Trophoblast cell (in vitro differentiated cells and primary cell): ENCODE measurements around the gene RSPH6A.

Experiments
- DNase-seq, 2 donors: peaks; one replicate each; pipeline ENCODE4 v3.0.0-alpha.2; 2016
- H2AFZ ChIP-seq: 2 replicates; pipeline ENCODE4 v1.6.1; 2013; ENCODE audit warnings: low read length, moderate library complexity, mild to moderate bottlenecking; ENCODE audit not compliant: insufficient read depth, poor library complexity
- H2AK5ac ChIP-seq: 2 replicates; pipeline ENCODE4 v1.6.1; 2013; ENCODE audit warnings: mild to moderate bottlenecking, low read length
- H2BK120ac ChIP-seq: 2 replicates; pipeline ENCODE4 v1.6.1; 2013; ENCODE audit warnings: low read length, mild to moderate bottlenecking, moderate library complexity; ENCODE audit not compliant: insufficient read depth, poor library complexity
- H2BK12ac ChIP-seq: 2 replicates; pipeline ENCODE4 v1.6.1; 2013; ENCODE audit warnings: mild to moderate bottlenecking, low read length, moderate library complexity
- H2BK5ac ChIP-seq: 2 replicates; pipeline ENCODE4 v1.6.1; 2013; ENCODE audit warnings: low read length, low read depth, moderate library complexity, mild to moderate bottlenecking; ENCODE audit not compliant: poor library complexity
- H3K14ac ChIP-seq: 2 replicates; pipeline ENCODE4 v1.6.1; 2013; ENCODE audit warnings: mild to moderate bottlenecking, low read length
- H3K18ac ChIP-seq: 2 replicates; pipeline ENCODE4 v1.6.1; 2013; ENCODE audit warnings: mild to moderate bottlenecking, low read length
- H3K23ac ChIP-seq: 2 replicates; pipeline ENCODE4 v1.6.1; 2013; ENCODE audit warnings: low read length
- H3K27ac ChIP-seq: 2 replicates; pipeline ENCODE4 v1.5.1; 2013; ENCODE audit warnings: low read depth, mild to moderate bottlenecking, inconsistent platforms, low read length, moderate library complexity
- H3K27me3 ChIP-seq: 2 replicates; pipeline ENCODE4 v1.6.1; 2013; ENCODE audit warnings: inconsistent platforms, mild to moderate bottlenecking, low read length, moderate library complexity; ENCODE audit not compliant: insufficient read depth
- H3K36me3 ChIP-seq, 2 experiments: 1 replicate in 1 of 2; 2 replicates in 1 of 2; pipeline ENCODE4 v1.6.1; 2013; ENCODE audit warnings: low read length in 2 of 2, mild to moderate bottlenecking in 2 of 2, moderate library complexity in 1 of 2; ENCODE audit not compliant: insufficient read depth in 2 of 2, control insufficient read depth in 1 of 2
- H3K4ac ChIP-seq: 2 replicates; pipeline ENCODE4 v1.6.1; 2013; ENCODE audit warnings: low read depth, mild to moderate bottlenecking, low read length, moderate library complexity
- H3K4me1 ChIP-seq, 2 experiments: 1 replicate in 1 of 2; 2 replicates in 1 of 2; pipeline ENCODE4 v1.6.1; 2013; ENCODE audit warnings: low read length in 2 of 2, mild to moderate bottlenecking in 2 of 2, moderate library complexity in 1 of 2; ENCODE audit not compliant: insufficient read depth in 2 of 2, control insufficient read depth in 1 of 2
- H3K4me2 ChIP-seq: 2 replicates; pipeline ENCODE4 v1.6.1; 2013; ENCODE audit warnings: inconsistent platforms, mild to moderate bottlenecking, low read length, moderate library complexity
- H3K4me3 ChIP-seq: 2 replicates; pipeline ENCODE4 v1.5.1; 2013; ENCODE audit warnings: mild to moderate bottlenecking, low read depth, low read length, inconsistent platforms
- H3K79me1 ChIP-seq: one replicate; pipeline ENCODE4 v1.6.1; 2013; ENCODE audit warnings: low read length
- H3K79me2 ChIP-seq: 2 replicates; pipeline ENCODE4 v1.6.1; 2013; ENCODE audit warnings: low read length, mild to moderate bottlenecking; ENCODE audit not compliant: control insufficient read depth, insufficient read depth, poor library complexity
- H3K9ac ChIP-seq: 2 replicates; pipeline ENCODE4 v1.6.1; 2013; ENCODE audit warnings: mild to moderate bottlenecking, low read length
- H3K9me3 ChIP-seq: 2 replicates; pipeline ENCODE4 v1.6.1; 2013; ENCODE audit warnings: low read depth, mild to moderate bottlenecking, control low read depth, inconsistent platforms, low read length; ENCODE audit not compliant: insufficient read depth
- H4K12ac ChIP-seq: 2 replicates; pipeline ENCODE4 v1.6.1; 2013; ENCODE audit warnings: low read depth, mild to moderate bottlenecking, low read length, moderate library complexity
- H4K8ac ChIP-seq: 2 replicates; pipeline ENCODE4 v1.6.1; 2013; ENCODE audit warnings: low read depth, mild to moderate bottlenecking, low read length, moderate library complexity
- H4K91ac ChIP-seq: one replicate; pipeline ENCODE4 v1.6.1; 2013; ENCODE audit warnings: low read depth, mild to moderate bottlenecking, low read length, moderate library complexity
- WGBS: extraction: QIAGEN DNeasy Blood & Tissue Kit; methylation state at CpG from one replicate; pipeline ENCODE4 v1.1.7; 2013; ENCODE audit warnings: missing lambda C conversion rate; ENCODE audit not compliant: insufficient read length, insufficient coverage; ENCODE audit errors: extremely low coverage; 5-methylcytosine and 5-hydroxymethylcytosine counted together

RSPH6A gene

GRCh38 chr19:45768984-45769782 is 45.9 kb downstream of the RSPH6A start, which contains the start of gene SIX5:
TSS of gene SIX5 (minus strand) at chr19:45769252. CDS start at chr19:45768844, 408 bp downstream.
- Histone ChIP-seq H3K27me3 (no peaks in the 10 kb centered on the region), H4K91ac (peak within 1 kb of the TSS; percentile 91), H3K79me1 (peaks cover 27% of the 10 kb centered on the region), H2BK5ac (peak within 1 kb of the TSS; percentile 69), H3K23ac (no peak within 1 kb of the TSS), H3K4me1 (peaks cover 13 to 23% of the 10 kb centered on the region in 2 experiments), H4K12ac (peak within 1 kb of the TSS; percentile 71), H3K9me3 (no peaks in the 10 kb centered on the region), H4K8ac (peak within 1 kb of the TSS; percentile 86), H3K79me2 (peaks cover 13% of the 10 kb centered on the region), H3K4ac (peak within 1 kb of the TSS; percentile 44), H2AK5ac (peak within 1 kb of the TSS; percentile 67), H3K4me2 (peak within 1 kb of the TSS; percentile 99), H2BK120ac (peak within 1 kb of the TSS; percentile 59), H3K36me3 (peaks cover 14 to 16% of the 10 kb centered on the region in 2 experiments), H3K9ac (peak within 1 kb of the TSS; percentile 84), H3K18ac (peak within 1 kb of the TSS; percentile 77), H2AFZ (peak within 1 kb of the TSS; percentile 50), H2BK12ac (peak within 1 kb of the TSS; percentile 10), H3K4me3 (peak within 1 kb of the TSS; percentile 73), H3K27ac (peak within 1 kb of the TSS; percentile 91), H3K14ac (peak within 1 kb of the TSS; percentile 83)
- peak; percentile 99 for DNase-seq
- WGBS: no CpG with 5 or more reads among the region's 70 CpGs

GRCh38 chr19:45768655-45768983 is 46.5 kb downstream of the RSPH6A start:
- Histone ChIP-seq H4K91ac (peak overlapping the region; percentile 59), H3K36me3 (peaks cover 14 to 16% of the 10 kb centered on the region in 2 experiments), H4K12ac (peak overlapping the region; percentile 17), H3K27me3 (no peaks in the 10 kb centered on the region), H2BK12ac (no peak overlapping the region), H4K8ac (peak overlapping the region; percentile 21), H2AFZ (no peak overlapping the region), H3K9me3 (no peaks in the 10 kb centered on the region), H3K18ac (peak overlapping the region; percentile 5), H2AK5ac (no peak overlapping the region), H3K4me3 (peak overlapping the region; percentile 73), H3K23ac (no peak overlapping the region), H3K9ac (peak overlapping the region; percentile 73), H3K4ac (peak overlapping the region; percentile 3), H3K14ac (peak overlapping the region; percentile 37), H2BK120ac (peak overlapping the region; percentile 15), H3K27ac (peak overlapping the region; percentile 76), H3K4me2 (peak overlapping the region; percentile 99), H3K4me1 (peaks cover 13 to 23% of the 10 kb centered on the region in 2 experiments), H3K79me1 (peaks cover 27% of the 10 kb centered on the region), H2BK5ac (peak overlapping the region; percentile 18), H3K79me2 (peaks cover 13% of the 10 kb centered on the region)
- peak; percentile 28 to 58 for DNase-seq
- no CpG with 5 or more reads among the region's 33 CpGs for WGBS

GRCh38 chr19:45767881-45768654 is 47.0 kb downstream of the RSPH6A start:
- peak overlapping the region; percentile 78 for H3K14ac ChIP-seq
- no peaks in the 10 kb centered on the region for H3K9me3 ChIP-seq
- peak overlapping the region; percentile 73 for H3K4me3 ChIP-seq
- no peak overlapping the region for H3K23ac ChIP-seq
- peak overlapping the region; percentile 44 for H3K4ac ChIP-seq
- peaks cover 13% of the 10 kb centered on the region for H3K79me2 ChIP-seq
- H2BK12ac ChIP-seq: no peak overlapping the region
- peak overlapping the region; percentile 2 for H2AFZ ChIP-seq
- H4K8ac ChIP-seq: peak overlapping the region; percentile 21
- H3K4me1 ChIP-seq: peaks cover 13 to 23% of the 10 kb centered on the region in 2 experiments
- H3K79me1 ChIP-seq: peaks cover 27% of the 10 kb centered on the region
- no CpG with 5 or more reads among the region's 102 CpGs for WGBS
- peak overlapping the region; percentile 17 for H2BK5ac ChIP-seq
- H3K18ac ChIP-seq: peak overlapping the region; percentile 77
- H3K4me2 ChIP-seq: peak overlapping the region; percentile 99
- H3K36me3 ChIP-seq: peaks cover 13 to 14% of the 10 kb centered on the region in 2 experiments
- H2AK5ac ChIP-seq: peak overlapping the region; percentile 67
- DNase-seq: peak; percentile 60 to 71
- peak overlapping the region; percentile 76 for H3K27ac ChIP-seq
- peak overlapping the region; percentile 79 for H3K9ac ChIP-seq
- H3K27me3 ChIP-seq: no peaks in the 10 kb centered on the region
- H4K91ac ChIP-seq: peak overlapping the region; percentile 59
- H4K12ac ChIP-seq: peak overlapping the region; percentile 17
- H2BK120ac ChIP-seq: peak overlapping the region; percentile 29

- peaks cover 9 to 10% of the 10 kb centered on the region in 2 experiments for H3K36me3 ChIP-seq
- H2BK12ac ChIP-seq: no peak overlapping the region
- peak overlapping the region; percentile 59 for H4K91ac ChIP-seq
- H3K27me3 ChIP-seq: no peaks in the 10 kb centered on the region
- peaks cover 13% of the 10 kb centered on the region for H3K79me2 ChIP-seq
- no peak overlapping the region for H3K23ac ChIP-seq
- H3K4me1 ChIP-seq: peaks cover 13 to 23% of the 10 kb centered on the region in 2 experiments
- peak overlapping the region; percentile 50 for H4K8ac ChIP-seq
- H3K9ac ChIP-seq: peak overlapping the region; percentile 79
- peak overlapping the region; percentile 77 for H3K18ac ChIP-seq
- peaks cover 27% of the 10 kb centered on the region for H3K79me1 ChIP-seq
- H3K14ac ChIP-seq: peak overlapping the region; percentile 17
- peak; percentile 54 to 74 for DNase-seq
- H3K27ac ChIP-seq: peak overlapping the region; percentile 36
- peak overlapping the region; percentile 73 for H3K4me3 ChIP-seq
- no peak overlapping the region for H2AK5ac ChIP-seq
- H3K4ac ChIP-seq: peak overlapping the region; percentile 11
- peak overlapping the region; percentile 99 for H3K4me2 ChIP-seq
- no CpG with 5 or more reads among the region's 31 CpGs for WGBS
- H4K12ac ChIP-seq: peak overlapping the region; percentile 25
- H2AFZ ChIP-seq: no peak overlapping the region
- no peaks in the 10 kb centered on the region for H3K9me3 ChIP-seq
- H2BK120ac ChIP-seq: peak overlapping the region; percentile 29
- H2BK5ac ChIP-seq: peak overlapping the region; percentile 7
Observed at GRCh38 chr19:45767410-45767880, 47.7 kb downstream of the RSPH6A start.
